ENCODE results near the gene METTL13.

DNA sequence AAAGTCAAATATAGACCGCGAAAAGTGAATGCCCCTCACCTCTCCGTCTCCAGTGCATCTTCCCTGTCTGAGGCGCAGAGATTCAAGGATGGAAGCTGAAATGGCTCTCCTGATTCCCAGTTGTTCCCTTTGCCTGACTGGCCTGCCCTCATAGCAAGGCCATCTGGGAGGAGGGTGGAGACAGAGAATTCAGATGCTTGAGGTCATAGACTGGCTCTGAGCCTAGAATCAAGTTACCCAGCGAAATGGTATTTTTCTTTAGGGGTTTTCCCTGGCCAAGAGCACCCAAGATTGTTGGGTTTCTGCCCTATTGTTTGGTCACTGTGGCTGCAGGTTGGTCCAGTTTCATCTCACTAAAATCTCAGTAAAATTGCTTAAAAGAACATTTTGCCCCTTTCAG, 7.2 kb downstream of the METTL13 start:
- TF ChIP-seq, protein P1, sequence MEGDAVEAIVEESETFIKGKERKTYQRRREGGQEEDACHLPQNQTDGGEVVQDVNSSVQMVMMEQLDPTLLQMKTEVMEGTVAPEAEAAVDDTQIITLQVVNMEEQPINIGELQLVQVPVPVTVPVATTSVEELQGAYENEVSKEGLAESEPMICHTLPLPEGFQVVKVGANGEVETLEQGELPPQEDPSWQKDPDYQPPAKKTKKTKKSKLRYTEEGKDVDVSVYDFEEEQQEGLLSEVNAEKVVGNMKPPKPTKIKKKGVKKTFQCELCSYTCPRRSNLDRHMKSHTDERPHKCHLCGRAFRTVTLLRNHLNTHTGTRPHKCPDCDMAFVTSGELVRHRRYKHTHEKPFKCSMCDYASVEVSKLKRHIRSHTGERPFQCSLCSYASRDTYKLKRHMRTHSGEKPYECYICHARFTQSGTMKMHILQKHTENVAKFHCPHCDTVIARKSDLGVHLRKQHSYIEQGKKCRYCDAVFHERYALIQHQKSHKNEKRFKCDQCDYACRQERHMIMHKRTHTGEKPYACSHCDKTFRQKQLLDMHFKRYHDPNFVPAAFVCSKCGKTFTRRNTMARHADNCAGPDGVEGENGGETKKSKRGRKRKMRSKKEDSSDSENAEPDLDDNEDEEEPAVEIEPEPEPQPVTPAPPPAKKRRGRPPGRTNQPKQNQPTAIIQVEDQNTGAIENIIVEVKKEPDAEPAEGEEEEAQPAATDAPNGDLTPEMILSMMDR (IDR thresholded peaks at IDR 0.05; ENCODE audit: insufficient read depth, low read depth, low read length) = no peak
- no peak for TF ChIP-seq EZH2 (IDR thresholded peaks at IDR 0.05; ENCODE audit: insufficient read depth, low read length)

Measured in astrocyte (in vitro differentiated cells and primary cell).